Body of pancreas (tissue), 4 donors: ENCODE results near the gene RHNO1.

Experiments used
- CTCF ChIP-seq, 7 experiments: fragments of 450-650 bp in 4 of 7; fragments of 200-600 bp in 3 of 7; sonication (generic) in 3 of 7; IDR thresholded peaks; one replicate each; pipeline ENCODE4 v1.5.1; 2016 to 2019; ENCODE audit warnings: antibody characterized with exemption in 7 of 7
- POLR2A ChIP-seq, 3 donors: fragments of 450-650 bp; IDR thresholded peaks; one replicate each; pipeline ENCODE4 v1.6.1; 2016; ENCODE audit warnings: antibody characterized with exemption in 3 of 3, mild to moderate bottlenecking in 2 of 3

DNA sequence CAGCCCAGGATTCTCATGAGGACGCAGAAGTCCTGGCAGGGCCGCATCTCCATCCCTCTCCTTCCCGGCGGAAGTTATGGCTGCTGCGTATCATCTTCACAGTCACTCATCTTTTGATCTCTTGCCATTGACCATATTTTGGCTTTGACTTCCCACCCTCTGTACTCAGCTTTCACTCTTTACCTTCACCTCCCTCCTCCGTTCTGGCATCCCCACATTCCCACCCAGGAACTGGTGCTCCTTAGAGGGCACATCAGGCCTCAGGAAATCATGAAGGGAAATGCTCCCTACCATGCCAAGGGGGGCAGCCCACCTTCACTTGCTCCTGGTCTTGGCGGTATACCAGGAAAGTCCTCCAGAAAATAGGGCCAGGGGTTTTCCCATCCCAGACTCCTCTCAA, 21.5 kb upstream of the RHNO1 start:
- no peak for TF ChIP-seq POLR2A (IDR thresholded peaks at IDR 0.05)
- TF ChIP-seq CTCF (IDR thresholded peaks at IDR 0.05): no peak
